ENCODE measurements around the gene APCDD1.
"Not testable (repeated sequence)": the region's sequence is repeated elsewhere in the genome, so short reads cannot be mapped to it uniquely, and the experiment has no call there.

APCDD1 gene

DNA sequence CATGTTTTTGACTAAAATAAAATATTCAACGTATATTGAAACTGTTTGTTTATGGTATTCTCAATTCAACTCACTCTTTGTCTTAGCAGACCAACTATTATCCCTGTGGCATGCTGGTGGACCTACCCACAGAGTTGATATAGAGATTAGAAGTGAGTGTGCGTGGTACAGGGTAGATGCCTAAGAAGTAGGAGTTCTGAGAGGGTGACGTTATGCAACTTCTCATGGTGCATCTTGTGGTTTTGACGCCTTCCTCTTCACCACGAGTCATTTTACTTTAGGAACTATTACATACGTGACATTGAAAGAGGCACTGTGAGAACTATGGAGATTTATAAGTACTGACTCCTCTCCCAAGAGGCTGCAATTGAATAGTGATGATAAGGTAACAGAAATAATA is 44.8 kb downstream of the APCDD1 start:
- DNase-seq: no peak
- H3K4me2 ChIP-seq (ENCODE audit: low read depth, low read length): no peak overlapping the region

DNA sequence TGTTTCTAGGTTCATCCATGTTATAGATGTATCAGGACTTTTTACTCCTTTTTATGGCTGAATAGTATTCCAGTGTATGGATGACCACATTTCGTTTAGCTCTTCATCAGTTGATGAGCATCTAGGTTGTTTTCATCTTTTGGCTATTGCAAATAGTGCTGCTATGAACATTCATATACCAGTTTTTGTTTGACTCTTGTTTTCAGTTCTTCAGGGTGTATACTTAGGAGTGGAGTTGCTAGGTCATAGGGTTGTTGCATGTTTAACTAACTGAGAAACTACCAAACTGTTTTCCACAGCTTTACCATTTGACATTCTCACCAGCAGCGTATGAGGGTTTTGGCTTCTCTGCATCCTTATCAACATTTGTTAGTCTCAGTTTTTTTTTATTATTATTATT is 45.6 kb downstream of the APCDD1 start:
- no peaks in the 10 kb centered on the region for H3K79me2 ChIP-seq (ENCODE audit: low read length)
- DNase-seq: no peak
- H3K9ac ChIP-seq (ENCODE audit: low read length): no peak overlapping the region
- no peaks in the 10 kb centered on the region for H3K4me1 ChIP-seq (ENCODE audit: low read length)
- H3K9me3 ChIP-seq (replicated peaks; ENCODE audit: insufficient read depth, low read length): no peaks in the 10 kb centered on the region
- H3K36me3 ChIP-seq (replicated peaks; ENCODE audit: insufficient read depth, low read length): no peaks in the 10 kb centered on the region
- H3K27ac ChIP-seq (ENCODE audit: low read length): no peak overlapping the region
- no peak overlapping the region for H3K4me3 ChIP-seq (ENCODE audit: low read length)
- no peak overlapping the region for H3K4me2 ChIP-seq (ENCODE audit: low read depth, low read length)
- H3K9me2 ChIP-seq (replicated peaks; ENCODE audit: insufficient read depth, low read length): no peaks in the 10 kb centered on the region
- TF ChIP-seq, protein P1, sequence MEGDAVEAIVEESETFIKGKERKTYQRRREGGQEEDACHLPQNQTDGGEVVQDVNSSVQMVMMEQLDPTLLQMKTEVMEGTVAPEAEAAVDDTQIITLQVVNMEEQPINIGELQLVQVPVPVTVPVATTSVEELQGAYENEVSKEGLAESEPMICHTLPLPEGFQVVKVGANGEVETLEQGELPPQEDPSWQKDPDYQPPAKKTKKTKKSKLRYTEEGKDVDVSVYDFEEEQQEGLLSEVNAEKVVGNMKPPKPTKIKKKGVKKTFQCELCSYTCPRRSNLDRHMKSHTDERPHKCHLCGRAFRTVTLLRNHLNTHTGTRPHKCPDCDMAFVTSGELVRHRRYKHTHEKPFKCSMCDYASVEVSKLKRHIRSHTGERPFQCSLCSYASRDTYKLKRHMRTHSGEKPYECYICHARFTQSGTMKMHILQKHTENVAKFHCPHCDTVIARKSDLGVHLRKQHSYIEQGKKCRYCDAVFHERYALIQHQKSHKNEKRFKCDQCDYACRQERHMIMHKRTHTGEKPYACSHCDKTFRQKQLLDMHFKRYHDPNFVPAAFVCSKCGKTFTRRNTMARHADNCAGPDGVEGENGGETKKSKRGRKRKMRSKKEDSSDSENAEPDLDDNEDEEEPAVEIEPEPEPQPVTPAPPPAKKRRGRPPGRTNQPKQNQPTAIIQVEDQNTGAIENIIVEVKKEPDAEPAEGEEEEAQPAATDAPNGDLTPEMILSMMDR (IDR thresholded peaks at IDR 0.05; ENCODE audit: low read length): no peak
- TF ChIP-seq EZH2 (optimal IDR thresholded peaks at IDR 0.05; ENCODE audit: low read depth, low read length) (no peak), EZH2phosphoT487 (IDR thresholded peaks at IDR 0.05; ENCODE audit: low read length) (no peak)
- no peaks in the 10 kb centered on the region for H4K20me1 ChIP-seq (ENCODE audit: insufficient read depth, low read length)
- no peaks in the 10 kb centered on the region for H3K27me3 ChIP-seq (replicated peaks; ENCODE audit: insufficient read depth, low read length)
- no peak overlapping the region for H2AFZ ChIP-seq (ENCODE audit: low read length)
- H3F3A ChIP-seq (ENCODE audit: insufficient read depth, low read length): no peaks in the 10 kb centered on the region

More for the DNA sequence above, 44.8 kb downstream of the APCDD1 start:
- Histone ChIP-seq H3K4me1 (ENCODE audit: low read length) (no peaks in the 10 kb centered on the region), H4K20me1 (ENCODE audit: insufficient read depth, low read length) (no peaks in the 10 kb centered on the region), H2AFZ (ENCODE audit: low read length) (no peak overlapping the region), H3K27ac (ENCODE audit: low read length) (no peak overlapping the region), H3K27me3 (replicated peaks; ENCODE audit: insufficient read depth, low read length) (no peaks in the 10 kb centered on the region), H3K4me3 (ENCODE audit: low read length) (no peak overlapping the region), H3K9me3 (replicated peaks; ENCODE audit: insufficient read depth, low read length) (no peaks in the 10 kb centered on the region), H3K9me2 (replicated peaks; ENCODE audit: insufficient read depth, low read length) (no peaks in the 10 kb centered on the region), H3F3A (ENCODE audit: insufficient read depth, low read length) (no peaks in the 10 kb centered on the region), H3K79me2 (ENCODE audit: low read length) (no peaks in the 10 kb centered on the region), H3K36me3 (replicated peaks; ENCODE audit: insufficient read depth, low read length) (no peaks in the 10 kb centered on the region), H3K9ac (ENCODE audit: low read length) (no peak overlapping the region)
- TF ChIP-seq, protein P1 (IDR thresholded peaks at IDR 0.05; ENCODE audit: low read length): no peak
- no peak for TF ChIP-seq EZH2phosphoT487 (IDR thresholded peaks at IDR 0.05; ENCODE audit: low read length)
- TF ChIP-seq EZH2 (optimal IDR thresholded peaks at IDR 0.05; ENCODE audit: low read depth, low read length): no peak

DNA sequence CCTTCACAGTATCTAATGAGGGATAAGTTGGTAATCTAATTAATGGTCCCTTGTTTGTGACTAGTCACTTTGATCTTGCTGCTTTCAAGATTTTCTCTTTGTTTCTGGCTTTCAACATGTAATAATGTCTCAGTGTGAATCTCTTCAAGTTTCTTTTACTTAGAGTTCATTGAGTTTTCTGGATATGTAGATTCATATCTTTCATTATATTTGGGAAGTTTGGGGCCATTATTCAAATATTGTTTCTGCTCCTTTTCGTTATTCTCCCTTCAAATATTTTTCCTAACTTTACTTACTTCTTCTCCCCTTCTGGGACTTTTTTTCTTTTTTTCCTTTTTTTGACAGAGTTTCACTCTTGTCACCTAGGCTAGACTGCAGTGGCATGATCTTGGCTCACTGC is 50.3 kb downstream of the APCDD1 start:
- H4K20me1 ChIP-seq (ENCODE audit: insufficient read depth, low read length): no peaks in the 10 kb centered on the region
- no peaks in the 10 kb centered on the region for H3K9me3 ChIP-seq (replicated peaks; ENCODE audit: insufficient read depth, low read length)
- no peak for TF ChIP-seq EZH2phosphoT487 (IDR thresholded peaks at IDR 0.05; ENCODE audit: low read length)
- TF ChIP-seq, protein P1 (IDR thresholded peaks at IDR 0.05; ENCODE audit: low read length): no peak
- TF ChIP-seq EZH2 (optimal IDR thresholded peaks at IDR 0.05; ENCODE audit: low read depth, low read length): no peak
- H3K36me3 ChIP-seq (replicated peaks; ENCODE audit: insufficient read depth, low read length): no peaks in the 10 kb centered on the region
- H3K4me3 ChIP-seq (ENCODE audit: low read length): no peak overlapping the region
- no peaks in the 10 kb centered on the region for H3K27me3 ChIP-seq (replicated peaks; ENCODE audit: insufficient read depth, low read length)
- no peak overlapping the region for H3K9ac ChIP-seq (ENCODE audit: low read length)
- H3K4me2 ChIP-seq (ENCODE audit: low read depth, low read length): no peak overlapping the region
- H3K9me2 ChIP-seq (replicated peaks; ENCODE audit: insufficient read depth, low read length): no peaks in the 10 kb centered on the region
- no peak overlapping the region for H2AFZ ChIP-seq (ENCODE audit: low read length)
- H3K4me1 ChIP-seq (ENCODE audit: low read length): no peaks in the 10 kb centered on the region
- no peak for DNase-seq
- H3K27ac ChIP-seq (ENCODE audit: low read length): no peak overlapping the region
- no peaks in the 10 kb centered on the region for H3K79me2 ChIP-seq (ENCODE audit: low read length)
- no peaks in the 10 kb centered on the region for H3F3A ChIP-seq (ENCODE audit: insufficient read depth, low read length)

DNA sequence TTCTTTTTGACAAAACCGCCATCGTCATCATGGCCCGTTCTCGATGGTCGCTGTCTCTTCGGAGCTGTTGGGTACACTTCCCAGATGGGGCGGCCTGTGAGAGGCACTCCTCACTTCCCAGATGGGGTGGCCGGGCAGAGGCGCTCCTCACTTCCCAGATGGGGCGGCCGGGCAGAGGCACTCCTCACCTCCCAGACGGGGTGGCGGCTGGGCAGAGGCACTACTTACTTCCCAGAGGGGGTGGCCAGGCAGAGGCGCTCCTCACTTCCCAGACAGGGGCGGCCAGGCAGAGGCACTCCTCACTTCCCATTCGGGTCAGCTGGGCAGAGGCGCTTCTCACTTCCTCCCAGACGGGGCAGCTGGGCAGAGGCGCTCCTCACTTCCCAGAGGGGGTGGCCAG is 51.5 kb downstream of the APCDD1 start:
- H3K9me2 ChIP-seq (replicated peaks; ENCODE audit: insufficient read depth, low read length); H3K27me3 ChIP-seq (replicated peaks; ENCODE audit: insufficient read depth, low read length); H3K9me3 ChIP-seq (replicated peaks; ENCODE audit: insufficient read depth, low read length); H3F3A ChIP-seq (ENCODE audit: insufficient read depth, low read length); H3K27ac ChIP-seq (ENCODE audit: low read length); H3K4me2 ChIP-seq (ENCODE audit: low read depth, low read length); H3K36me3 ChIP-seq (replicated peaks; ENCODE audit: insufficient read depth, low read length); H3K9ac ChIP-seq (ENCODE audit: low read length); H3K4me3 ChIP-seq (ENCODE audit: low read length); H4K20me1 ChIP-seq (ENCODE audit: insufficient read depth, low read length); H3K4me1 ChIP-seq (ENCODE audit: low read length); H3K79me2 ChIP-seq (ENCODE audit: low read length); H2AFZ ChIP-seq (ENCODE audit: low read length); DNase-seq: not testable (repeated sequence)
